Stimulated activated effector memory CD8-positive, alpha-beta T cell treated with anti-CD3 and anti-CD28 coated beads, Interleukin-12 subunit alpha, Interleukin-12 subunit beta, amount 100 ng/mL, for 72 hours (primary cell): ENCODE results near the gene FOXL3.

Experiments
- ATAC-seq: fragments of 150-1000 bp; cut with Tn5 transposase; 2 replicates; pipeline ENCODE4 v1.10.0; 2021
- DNase-seq, 2 donors: peaks; one replicate each; pipeline ENCODE4 v3.0.0; 2021 to 2022; ENCODE audit warnings: low spot score in 2 of 2
- H3K27ac Mint-ChIP-seq: one replicate; pipeline ENCODE4 v1.8.0; 2022; ENCODE audit warnings: mild to moderate bottlenecking, mixed read lengths
- H3K36me3 Mint-ChIP-seq: one replicate; pipeline ENCODE4 v1.8.0; 2022; ENCODE audit warnings: mild to moderate bottlenecking, mixed read lengths
- H3K4me1 Mint-ChIP-seq: one replicate; pipeline ENCODE4 v1.8.0; 2022; ENCODE audit warnings: mixed read lengths
- H3K4me3 Mint-ChIP-seq: one replicate; pipeline ENCODE4 v1.8.0; 2022; ENCODE audit warnings: mild to moderate bottlenecking, mixed read lengths
- H3K9me3 Mint-ChIP-seq: one replicate; pipeline ENCODE4 v1.8.0; 2022; ENCODE audit warnings: mixed read lengths

Gene FOXL3

GRCh38 chr7:271266-272107, 18.5 kb upstream of the FOXL3 start:
- Mint-ChIP-seq H3K9me3 (peaks cover 8% of the 10 kb centered on the region), H3K36me3 (peaks cover 5% of the 10 kb centered on the region)

GRCh38 chr7:272108-272615, 17.8 kb upstream of the FOXL3 start:
- no peak for ATAC-seq
- H3K27ac Mint-ChIP-seq = no peak overlapping the region
- H3K4me3 Mint-ChIP-seq = no peak overlapping the region
- H3K9me3 Mint-ChIP-seq = peaks cover 8% of the 10 kb centered on the region
- H3K36me3 Mint-ChIP-seq = peaks cover 5% of the 10 kb centered on the region
- DNase-seq = no peak
- H3K4me1 Mint-ChIP-seq = no peaks in the 10 kb centered on the region

More at GRCh38 chr7:271266-272107, 18.5 kb upstream of the FOXL3 start:
- no peak overlapping the region for H3K4me3 Mint-ChIP-seq
- ATAC-seq (no peak), DNase-seq (no peak)
- no peak overlapping the region for H3K27ac Mint-ChIP-seq
- H3K4me1 Mint-ChIP-seq = no peaks in the 10 kb centered on the region

GRCh38 chr7:272631-273030, 17.3 kb upstream of the FOXL3 start:
- Mint-ChIP-seq H3K36me3 (peaks cover 5% of the 10 kb centered on the region), H3K4me1 (no peaks in the 10 kb centered on the region), H3K27ac (no peak overlapping the region), H3K4me3 (no peak overlapping the region), H3K9me3 (peaks cover 8% of the 10 kb centered on the region)
- no peak for ATAC-seq
- no peak for DNase-seq

GRCh38 chr7:273327-273726, 16.6 kb upstream of the FOXL3 start:
- Mint-ChIP-seq H3K36me3 (peaks cover 5% of the 10 kb centered on the region), H3K27ac (no peak overlapping the region), H3K4me3 (no peak overlapping the region), H3K9me3 (peaks cover 8% of the 10 kb centered on the region), H3K4me1 (no peaks in the 10 kb centered on the region)
- DNase-seq (no peak), ATAC-seq (no peak)

- H3K36me3 Mint-ChIP-seq = peaks cover 5% of the 10 kb centered on the region
- no peaks in the 10 kb centered on the region for H3K4me1 Mint-ChIP-seq
Measured at GRCh38 chr7:274266-274665, 15.7 kb upstream of the FOXL3 start.

GRCh38 chr7:276230-276835, 13.6 kb upstream of the FOXL3 start:
- DNase-seq = no peak
- Mint-ChIP-seq H3K4me3 (no peak overlapping the region), H3K36me3 (peaks cover 5% of the 10 kb centered on the region), H3K27ac (no peak overlapping the region), H3K4me1 (no peaks in the 10 kb centered on the region), H3K9me3 (peaks cover 8% of the 10 kb centered on the region)
- no peak for ATAC-seq

More at GRCh38 chr7:274266-274665, 15.7 kb upstream of the FOXL3 start:
- no peak overlapping the region for H3K4me3 Mint-ChIP-seq
- ATAC-seq (no peak), DNase-seq (no peak)
- H3K9me3 Mint-ChIP-seq = peaks cover 8% of the 10 kb centered on the region
- no peak overlapping the region for H3K27ac Mint-ChIP-seq

GRCh38 chr7:277228-277627, 12.7 kb upstream of the FOXL3 start:
- H3K9me3 Mint-ChIP-seq = peaks cover 8% of the 10 kb centered on the region
- H3K4me1 Mint-ChIP-seq = no peaks in the 10 kb centered on the region
- no peak overlapping the region for H3K4me3 Mint-ChIP-seq
- no peak overlapping the region for H3K27ac Mint-ChIP-seq
- H3K36me3 Mint-ChIP-seq = peaks cover 5% of the 10 kb centered on the region
- ATAC-seq = no peak
- DNase-seq = no peak

GRCh38 chr7:278081-278480, 11.9 kb upstream of the FOXL3 start:
- H3K9me3 Mint-ChIP-seq = peaks cover 5% of the 10 kb centered on the region
- ATAC-seq = no peak
- no peaks in the 10 kb centered on the region for H3K36me3 Mint-ChIP-seq
- DNase-seq = no peak
- no peak overlapping the region for H3K4me3 Mint-ChIP-seq
- H3K4me1 Mint-ChIP-seq = no peaks in the 10 kb centered on the region
- H3K27ac Mint-ChIP-seq = no peak overlapping the region

GRCh38 chr7:279821-280220, 10.1 kb upstream of the FOXL3 start:
- no peaks in the 10 kb centered on the region for H3K4me1 Mint-ChIP-seq
- H3K27ac Mint-ChIP-seq = no peak overlapping the region
- ATAC-seq (no peak), DNase-seq (no peak)
- no peaks in the 10 kb centered on the region for H3K36me3 Mint-ChIP-seq
- H3K4me3 Mint-ChIP-seq = no peak overlapping the region
- no peaks in the 10 kb centered on the region for H3K9me3 Mint-ChIP-seq

- H3K4me3 Mint-ChIP-seq = no peak overlapping the region
- H3K4me1 Mint-ChIP-seq = no peaks in the 10 kb centered on the region
- ATAC-seq (no peak), DNase-seq (no peak)
- H3K27ac Mint-ChIP-seq = no peak overlapping the region
- no peaks in the 10 kb centered on the region for H3K9me3 Mint-ChIP-seq
- no peaks in the 10 kb centered on the region for H3K36me3 Mint-ChIP-seq
Measured at GRCh38 chr7:280461-280860, 9.5 kb upstream of the FOXL3 start.

GRCh38 chr7:281637-282036, 8.3 kb upstream of the FOXL3 start:
- Mint-ChIP-seq H3K9me3 (no peaks in the 10 kb centered on the region), H3K4me3 (no peak overlapping the region), H3K4me1 (no peaks in the 10 kb centered on the region), H3K27ac (no peak overlapping the region), H3K36me3 (no peaks in the 10 kb centered on the region)
- DNase-seq = no peak
- no peak for ATAC-seq

GRCh38 chr7:282621-283020, 7.3 kb upstream of the FOXL3 start:
- Mint-ChIP-seq H3K4me1 (no peaks in the 10 kb centered on the region), H3K9me3 (no peaks in the 10 kb centered on the region), H3K4me3 (no peak overlapping the region), H3K36me3 (no peaks in the 10 kb centered on the region), H3K27ac (no peak overlapping the region)
- DNase-seq = no peak
- no peak for ATAC-seq

GRCh38 chr7:284762-285722, 4.9 kb upstream of the FOXL3 start:
- Mint-ChIP-seq H3K27ac (no peak overlapping the region), H3K4me1 (no peaks in the 10 kb centered on the region), H3K4me3 (no peak overlapping the region), H3K9me3 (no peaks in the 10 kb centered on the region), H3K36me3 (no peaks in the 10 kb centered on the region)
- DNase-seq (no peak), ATAC-seq (no peak)

- ATAC-seq (no peak), DNase-seq (no peak)
- Mint-ChIP-seq H3K4me3 (no peak overlapping the region), H3K9me3 (no peaks in the 10 kb centered on the region), H3K36me3 (no peaks in the 10 kb centered on the region), H3K27ac (no peak overlapping the region), H3K4me1 (no peaks in the 10 kb centered on the region)
Measured at GRCh38 chr7:285731-286130, 4.2 kb upstream of the FOXL3 start.

GRCh38 chr7:286266-286665, 3.7 kb upstream of the FOXL3 start:
- no peak for DNase-seq
- H3K4me3 Mint-ChIP-seq = no peak overlapping the region
- H3K36me3 Mint-ChIP-seq = no peaks in the 10 kb centered on the region
- ATAC-seq = no peak
- no peaks in the 10 kb centered on the region for H3K4me1 Mint-ChIP-seq
- no peak overlapping the region for H3K27ac Mint-ChIP-seq
- H3K9me3 Mint-ChIP-seq = no peaks in the 10 kb centered on the region
